Peyer's patch (tissue), 4 donors: ENCODE data around the gene ATOSA.

Experiments
- POLR2A ChIP-seq, 2 donors: fragments of 450-650 bp; IDR thresholded peaks; one replicate each; pipeline ENCODE4 v1.5.1; 2017; ENCODE audit warnings: antibody characterized with exemption in 2 of 2, mild to moderate bottlenecking in 2 of 2, moderate library complexity in 2 of 2
- TF ChIP-seq, protein P1 (sequence below), 6 experiments: fragments of 450-650 bp in 4 of 6; fragments of 200-600 bp in 2 of 6; sonication (generic) in 1 of 6; IDR thresholded peaks; one replicate each; pipeline ENCODE4 v1.5.1; 2017 to 2019; ENCODE audit warnings: antibody characterized with exemption in 6 of 6, mild to moderate bottlenecking in 3 of 6, moderate library complexity in 1 of 6

DNA sequence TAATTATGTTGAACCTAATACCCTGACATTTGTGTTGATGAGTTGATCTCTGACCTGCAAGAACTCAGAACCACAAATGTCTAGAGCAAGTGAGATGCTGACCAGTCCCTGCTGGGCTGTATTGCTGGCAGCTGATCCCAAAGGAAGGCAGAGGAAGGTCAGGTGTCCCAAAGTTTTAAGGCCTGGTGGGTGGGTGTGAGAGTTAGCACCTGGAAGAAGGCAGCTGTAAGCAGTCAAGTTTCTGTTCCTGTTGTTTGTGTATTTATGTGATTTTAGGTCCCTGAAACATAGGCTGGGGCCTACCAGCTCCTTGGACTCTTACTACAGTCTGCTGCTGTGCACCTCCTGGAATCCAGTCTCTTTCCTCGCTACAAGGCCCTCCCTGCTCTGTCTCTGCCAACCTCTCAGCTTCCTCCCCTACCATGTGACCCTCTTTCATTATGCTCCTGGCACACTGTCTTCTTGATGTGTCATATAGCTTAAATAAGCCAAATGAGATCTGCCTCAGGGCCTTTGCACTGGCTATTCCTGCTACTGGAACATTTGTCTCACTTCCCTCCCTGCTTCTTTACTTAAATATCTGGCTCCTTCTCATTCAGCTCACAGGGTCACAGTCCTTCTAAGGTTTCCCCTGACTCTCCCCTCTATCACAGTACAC is 31.0 kb upstream of the ATOSA start:
- TF ChIP-seq, protein P1, sequence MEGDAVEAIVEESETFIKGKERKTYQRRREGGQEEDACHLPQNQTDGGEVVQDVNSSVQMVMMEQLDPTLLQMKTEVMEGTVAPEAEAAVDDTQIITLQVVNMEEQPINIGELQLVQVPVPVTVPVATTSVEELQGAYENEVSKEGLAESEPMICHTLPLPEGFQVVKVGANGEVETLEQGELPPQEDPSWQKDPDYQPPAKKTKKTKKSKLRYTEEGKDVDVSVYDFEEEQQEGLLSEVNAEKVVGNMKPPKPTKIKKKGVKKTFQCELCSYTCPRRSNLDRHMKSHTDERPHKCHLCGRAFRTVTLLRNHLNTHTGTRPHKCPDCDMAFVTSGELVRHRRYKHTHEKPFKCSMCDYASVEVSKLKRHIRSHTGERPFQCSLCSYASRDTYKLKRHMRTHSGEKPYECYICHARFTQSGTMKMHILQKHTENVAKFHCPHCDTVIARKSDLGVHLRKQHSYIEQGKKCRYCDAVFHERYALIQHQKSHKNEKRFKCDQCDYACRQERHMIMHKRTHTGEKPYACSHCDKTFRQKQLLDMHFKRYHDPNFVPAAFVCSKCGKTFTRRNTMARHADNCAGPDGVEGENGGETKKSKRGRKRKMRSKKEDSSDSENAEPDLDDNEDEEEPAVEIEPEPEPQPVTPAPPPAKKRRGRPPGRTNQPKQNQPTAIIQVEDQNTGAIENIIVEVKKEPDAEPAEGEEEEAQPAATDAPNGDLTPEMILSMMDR (IDR thresholded peaks at IDR 0.05) = no peak
- no peak for TF ChIP-seq POLR2A (IDR thresholded peaks at IDR 0.05)
